Left ventricle myocardium inferior (tissue), 1 donor: Measurements from ENCODE around the gene COMMD7. TPM values are rescaled to one million over a fixed set of nuclear protein-coding genes. Genes with fewer than 3 reads are reported as not detected.

Source experiments
- DNase-seq: peaks from one replicate; pipeline ENCODE4 v3.0.0-alpha.2; 2020
- H3K27ac ChIP-seq: fragments of 200-600 bp; replicated peaks from 2 replicates; pipeline ENCODE4 v1.8.0; 2021
- H3K27me3 ChIP-seq: fragments of 200-600 bp; 2 replicates; pipeline ENCODE4 v1.8.0; 2021; ENCODE audit warnings: low read depth
- H3K36me3 ChIP-seq: fragments of 200-600 bp; 2 replicates; pipeline ENCODE4 v1.8.0; 2021
- H3K4me1 ChIP-seq: fragments of 200-600 bp; 2 replicates; pipeline ENCODE4 v1.8.0; 2021
- H3K4me3 ChIP-seq: fragments of 200-600 bp; 2 replicates; pipeline ENCODE4 v1.8.0; 2021; ENCODE audit warnings: mild to moderate bottlenecking, moderate library complexity
- H3K9me3 ChIP-seq: fragments of 200-600 bp; replicated peaks from 2 replicates; pipeline ENCODE4 v1.8.0; 2021
- CTCF ChIP-seq: fragments of 200-600 bp; IDR thresholded peaks from 2 replicates; pipeline ENCODE4 v1.8.0; 2021; ENCODE audit warnings: antibody characterized with exemption, mild to moderate bottlenecking, borderline replicate concordance
- intact Hi-C: fragments of 100-400 bp; cut with micrococcal nuclease; formaldehyde crosslinking; loops from one replicate; pipeline ENCODE4 v1.11.0; 2022
- total RNA-seq: library from RNA; stranded (reverse); fragmentation: NEBNext Ultra II Directional; extraction: Animal tissue kit (Norgen Biotek cat#: 25700); gene quantifications from one replicate; pipeline ENCODE4 v1.2.1, GENCODE V29; 2021
- donor health status: DM: no; HTN: yes; CAD: no; lungs with severe emphysema.

The COMMD7 gene
- total RNA-seq, 1 donor from 2014 or later = 47.2 TPM

GRCh38 chr20:32787168-32787567 is 43.9 kb upstream of the COMMD7 start:
- Histone ChIP-seq H3K9me3 (no peaks in the 10 kb centered on the region), H3K27ac (no peak overlapping the region), H3K4me1 (peaks cover under 1% of the 10 kb centered on the region), H3K36me3 (peaks cover 3% of the 10 kb centered on the region), H3K4me3 (no peak overlapping the region), H3K27me3 (no peaks in the 10 kb centered on the region)
- intact Hi-C loops = no loop called here
- no peak for TF ChIP-seq CTCF
- no peak for DNase-seq

- no peaks in the 10 kb centered on the region for H3K4me1 ChIP-seq
- H3K36me3 ChIP-seq = peaks cover 3% of the 10 kb centered on the region
- no peak overlapping the region for H3K4me3 ChIP-seq
- no peak for TF ChIP-seq CTCF
- no peak for DNase-seq
- no peaks in the 10 kb centered on the region for H3K9me3 ChIP-seq
- no peak overlapping the region for H3K27ac ChIP-seq
- H3K27me3 ChIP-seq = no peaks in the 10 kb centered on the region
- intact Hi-C loops = no loop called here
Observed at GRCh38 chr20:32786059-32786760, 42.9 kb upstream of the COMMD7 start.

- H3K4me1 ChIP-seq = no peaks in the 10 kb centered on the region
- no peak overlapping the region for H3K27ac ChIP-seq
- DNase-seq = no peak
- intact Hi-C loops = no loop called here
- H3K36me3 ChIP-seq = peaks cover 3% of the 10 kb centered on the region
- no peak overlapping the region for H3K4me3 ChIP-seq
- no peaks in the 10 kb centered on the region for H3K27me3 ChIP-seq
- H3K9me3 ChIP-seq = no peaks in the 10 kb centered on the region
- TF ChIP-seq CTCF = no peak
Observed at GRCh38 chr20:32784369-32785080, 41.3 kb upstream of the COMMD7 start.

GRCh38 chr20:32780749-32781655 is 37.7 kb upstream of the COMMD7 start:
- Histone ChIP-seq H3K4me1 (peaks cover 6% of the 10 kb centered on the region), H3K27ac (no peak overlapping the region), H3K4me3 (no peak overlapping the region), H3K27me3 (no peaks in the 10 kb centered on the region), H3K9me3 (no peaks in the 10 kb centered on the region), H3K36me3 (peaks cover under 1% of the 10 kb centered on the region)
- DNase-seq = no peak
- no peak for TF ChIP-seq CTCF
- intact Hi-C loops = no loop called here

- no peak overlapping the region for H3K27ac ChIP-seq
- peaks cover 8% of the 10 kb centered on the region for H3K4me1 ChIP-seq
- no peak for TF ChIP-seq CTCF
- no peaks in the 10 kb centered on the region for H3K36me3 ChIP-seq
- no peak for DNase-seq
- no peaks in the 10 kb centered on the region for H3K9me3 ChIP-seq
- intact Hi-C loops = no loop called here
- H3K27me3 ChIP-seq = no peaks in the 10 kb centered on the region
- no peak overlapping the region for H3K4me3 ChIP-seq
Observed at GRCh38 chr20:32780278-32780677, 37.0 kb upstream of the COMMD7 start.
